Right ventricle myocardium superior (tissue), 1 donor: ENCODE data around the gene SCN2B. TPM values are rescaled to one million over a fixed set of nuclear protein-coding genes. Genes with fewer than 3 reads are reported as not detected.
A peak's percentile ranks its signal among the peaks of the same experiment; 100 is the strongest.

Experiments used
- ATAC-seq: fragments of 200-7000 bp; cut with Tn5 transposase; one replicate; pipeline ENCODE4 v1.9.1; 2020; ENCODE audit warnings: mild to moderate bottlenecking; ENCODE audit not compliant: poor library complexity
- DNase-seq: peaks from one replicate; pipeline ENCODE4 v3.0.0-alpha.2; 2020
- intact Hi-C: fragments of 100-400 bp; cut with DNase I; formaldehyde crosslinking; loops from one replicate; pipeline ENCODE4 v1.11.2; 2022
- total RNA-seq: library from RNA; stranded (reverse); fragmentation: NEBNext Ultra II Directional; extraction: Animal tissue kit (Norgen Biotek cat#: 25700); gene quantifications from one replicate; pipeline ENCODE4 v1.2.1, GENCODE V29; 2021
- donor health status: DM: no; HTN: yes; CAD: no; lungs with severe emphysema.

Gene SCN2B
- total RNA-seq, 1 donor from 2014 or later: 17.6 TPM

DNA sequence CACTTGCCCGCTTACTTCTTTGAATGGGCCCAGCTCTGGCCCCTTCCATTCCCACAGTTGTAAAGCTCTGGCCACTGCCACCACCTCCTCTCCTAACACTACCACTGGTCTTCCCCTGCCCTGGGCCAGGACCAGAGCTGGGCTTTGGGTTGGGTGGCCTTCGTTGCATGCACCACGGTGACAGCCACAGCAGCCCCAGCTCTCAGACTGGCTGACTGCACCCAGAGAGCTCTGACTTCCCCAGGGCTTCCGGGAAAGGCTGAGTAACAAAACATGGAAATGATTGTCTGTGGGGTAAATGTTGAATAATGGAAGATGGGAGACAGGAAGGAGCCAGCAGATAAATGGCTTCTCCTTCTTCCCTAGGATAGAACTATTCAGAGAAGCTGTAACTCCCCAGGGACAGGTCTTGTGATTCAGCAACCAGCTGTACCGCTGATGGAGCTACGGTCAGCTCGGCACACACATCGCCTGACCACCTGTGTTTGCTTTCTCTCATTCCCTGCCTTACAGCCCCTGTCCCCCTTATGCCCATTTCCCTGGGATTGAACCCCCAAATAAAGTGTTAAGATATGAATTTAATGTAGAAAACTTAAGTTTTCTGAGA, 51.4 kb downstream of the SCN2B start:
- DNase-seq (no peak), ATAC-seq (no peak)
- intact Hi-C loops: no loop called here

DNA sequence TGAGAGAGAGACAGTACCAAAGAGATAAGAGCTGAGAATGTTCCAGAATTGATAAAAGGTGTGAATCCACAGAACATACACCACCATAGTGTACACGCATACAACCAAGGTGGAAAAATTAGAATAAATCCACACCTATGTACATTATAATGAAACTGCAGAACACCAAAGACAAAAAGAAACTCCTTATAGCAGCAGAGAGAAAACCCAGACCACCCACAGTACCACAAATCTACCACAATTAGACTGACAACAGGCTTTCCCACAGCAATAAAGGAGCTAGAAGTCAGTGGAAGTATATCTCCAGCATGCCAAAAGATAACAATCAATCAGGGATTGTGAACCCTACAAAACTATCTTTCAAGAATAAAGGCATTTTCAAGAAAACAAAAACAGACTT, 55.6 kb downstream of the SCN2B start:
- DNase-seq (no peak), ATAC-seq (no peak)
- intact Hi-C loops: no loop called here

DNA sequence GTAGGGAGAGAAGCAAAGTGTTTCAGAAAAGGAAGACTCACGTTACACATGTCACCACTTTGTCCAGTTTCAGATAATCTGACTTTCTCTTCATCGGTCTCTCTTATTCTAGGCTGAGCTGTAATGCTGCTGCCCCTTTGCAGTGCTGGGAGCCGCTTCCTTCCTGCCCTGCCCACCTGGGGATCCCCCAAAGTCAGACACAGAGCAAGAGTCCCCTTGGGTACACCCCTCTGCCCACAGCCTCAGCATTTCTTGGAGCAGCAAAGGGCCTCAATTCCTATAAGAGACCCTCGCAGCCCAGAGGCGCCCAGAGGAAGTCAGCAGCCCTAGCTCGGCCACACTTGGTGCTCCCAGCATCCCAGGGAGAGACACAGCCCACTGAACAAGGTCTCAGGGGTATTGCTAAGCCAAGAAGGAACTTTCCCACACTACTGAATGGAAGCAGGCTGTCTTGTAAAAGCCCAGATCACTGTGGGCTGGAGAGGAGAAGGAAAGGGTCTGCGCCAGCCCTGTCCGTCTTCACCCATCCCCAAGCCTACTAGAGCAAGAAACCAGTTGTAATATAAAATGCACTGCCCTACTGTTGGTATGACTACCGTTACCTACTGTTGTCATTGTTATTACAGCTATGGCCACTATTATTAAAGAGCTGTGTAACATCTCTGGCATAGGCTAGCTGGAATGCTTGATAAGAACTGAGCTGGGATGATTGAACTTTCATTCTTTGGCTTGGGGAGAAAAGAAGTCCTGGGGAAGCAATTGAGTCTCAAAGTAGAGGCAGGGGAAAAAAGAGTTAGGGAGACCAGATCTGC, 58.4 kb downstream of the SCN2B start:
- DNase-seq (no peak), ATAC-seq (peak; percentile 84)
- intact Hi-C loops: no loop called here

GRCh38 chr11:118115048-118115447, 61.4 kb downstream of the SCN2B start:
- ATAC-seq (no peak), DNase-seq (no peak)
- intact Hi-C loops: no loop called here

GRCh38 chr11:118114266-118114665, 62.2 kb downstream of the SCN2B start:
- intact Hi-C loops: no loop called here
- DNase-seq: no peak
- no peak for ATAC-seq

DNA sequence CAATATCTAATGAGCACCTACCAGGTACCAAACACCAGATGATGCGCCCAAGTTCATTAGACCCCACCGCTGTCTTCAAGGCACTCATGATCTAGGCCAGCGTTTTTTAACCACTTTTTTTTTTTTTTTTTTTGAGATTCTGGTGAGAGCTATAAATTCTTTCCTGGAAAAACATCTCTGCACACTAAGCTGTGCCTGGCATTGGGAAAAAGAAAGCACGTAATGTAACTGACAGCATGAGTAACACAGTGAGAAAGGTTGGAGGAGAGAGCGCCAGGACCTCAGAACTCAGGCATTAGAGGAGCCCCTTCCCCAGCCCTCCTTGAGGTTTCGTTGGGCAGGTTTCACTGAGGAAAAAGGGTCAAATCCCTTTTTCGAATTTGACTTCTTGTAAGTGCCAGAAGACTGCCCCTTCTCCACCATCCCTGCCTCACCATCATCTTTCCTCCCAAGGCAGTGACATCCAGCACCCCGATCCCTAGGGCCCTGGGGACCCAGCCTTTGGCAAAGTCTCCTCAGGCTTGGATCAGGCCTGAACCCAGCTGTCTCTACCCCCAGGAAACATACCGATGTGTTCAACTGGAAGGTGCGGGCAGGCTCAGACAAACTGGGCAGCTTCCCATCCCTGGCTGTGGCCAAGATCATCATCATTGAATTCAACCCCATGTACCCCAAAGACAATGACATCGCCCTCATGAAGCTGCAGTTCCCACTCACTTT, 63.6 kb downstream of the SCN2B start:
- intact Hi-C loops: no loop called here
- ATAC-seq: no peak

More for the DNA sequence above, 63.6 kb downstream of the SCN2B start:
- DNase-seq: no peak

Other genes with a start within 250 kb of the SCN2B start
- not detected for gene TMPRSS13, start 247.2 kb downstream of the SCN2B start, total RNA-seq
- gene IL10RA, start 190.2 kb downstream of the SCN2B start, total RNA-seq: 6.2 TPM
- not detected for gene TMPRSS4, start 99.6 kb downstream of the SCN2B start, total RNA-seq
- gene SMIM35, start 89.7 kb downstream of the SCN2B start, total RNA-seq: not detected
- 12.0 TPM for gene SCN4B, start 23.8 kb downstream of the SCN2B start, total RNA-seq
- 2.7 TPM for gene JAML, start 48.4 kb upstream of the SCN2B start, total RNA-seq
- 1.8 TPM for gene MPZL3, start 75.7 kb upstream of the SCN2B start, total RNA-seq
- gene MPZL2, start 87.7 kb upstream of the SCN2B start, total RNA-seq: 9.8 TPM
- gene CD3E, start 128.1 kb upstream of the SCN2B start, total RNA-seq: 0.38 TPM
- gene CD3D, start 166.1 kb upstream of the SCN2B start, total RNA-seq: 0.62 TPM
- not detected for gene CD3G, start 167.7 kb upstream of the SCN2B start, total RNA-seq
- 33.2 TPM for gene UBE4A, start 183.0 kb upstream of the SCN2B start, total RNA-seq
- 748 TPM for gene ATP5MG, start 225.0 kb upstream of the SCN2B start, total RNA-seq